Heart left ventricle (tissue), 13 donors: ENCODE data around the gene PLEKHM2.

Source experiments
- CTCF ChIP-seq, 12 donors: fragments of 200-600 bp; sonication (generic) in 4 of 12; IDR thresholded peaks; one replicate each; pipeline versions ENCODE4 v1.5.0 to v1.8.0; 2018 to 2022; ENCODE audit warnings: antibody characterized with exemption in 12 of 12, mild to moderate bottlenecking in 5 of 12
- POLR2A ChIP-seq, 2 donors: fragments of 450-650 bp; IDR thresholded peaks; one replicate each; pipeline ENCODE4 v1.6.1; 2017; ENCODE audit warnings: antibody characterized with exemption in 2 of 2, mild to moderate bottlenecking in 2 of 2, moderate library complexity in 2 of 2
- donor health status: ischemic (EF 13 %, LVEDD 7.1; RV severe dilation, severe dysfunction).
- donor health status: DM: no; HTN: yes; CAD: no.
- donor health status: DM: no; HTN: no; CAD: no.
- donor health status: ischemic (EF 25% LVEDD 6.9; RV normal size, moderate dysfunction).
- donor health status: ischemic (EF 25% LVEDD 5.7; RV mildly dilated, moderate dysfunction).
- donor health status: ischemic (EF 35%, LVEDD 5.7; RV mildly dilated, moderate dysfunction).
- donor health status: nonischemic (EF 11% LVEDD 7.7; RV severe dilation, severe dysfunction).
- donor health status: DM: yes; HTN: yes; CAD: no.
- donor health status: PGD.
- donor health status: ischemic (EF 29% LVEDD 5.4; RV normal size, mild dysfunction).
- donor health status: nonischemic (EF 23%, LVEDD 6.1; RV moderate dilation, normal function).

- no peak for TF ChIP-seq CTCF (IDR thresholded peaks at IDR 0.05)
- TF ChIP-seq POLR2A (IDR thresholded peaks at IDR 0.05), result no peak
These were observed 4.0 kb upstream of the PLEKHM2 start for GRCh38 chr1:15680131-15680530.
